Gastroesophageal sphincter (tissue), 4 donors: ENCODE data around the gene FTSJ1. TPM values are rescaled to one million over a fixed set of nuclear protein-coding genes. Genes with fewer than 3 reads are reported as not detected.

Experiments used
- ATAC-seq: fragments of 150-250 bp; one replicate; pipeline ENCODE4 v1.9.1; 2016; ENCODE audit warnings: mild to moderate bottlenecking, moderate library complexity
- H3K27ac ChIP-seq, 4 donors: fragments of 200-600 bp; sonication (generic) in 3 of 4; 1 replicate in 3 of 4; 2 replicates in 1 of 4; pipeline ENCODE4 v1.5.1; 2016 to 2019
- H3K27me3 ChIP-seq: fragments of 200-600 bp; sonication (generic); one replicate; pipeline ENCODE4 v1.5.1; 2019
- H3K36me3 ChIP-seq, 2 donors: fragments of 200-600 bp; sonication (generic); one replicate each; pipeline ENCODE4 v1.5.1; 2019; ENCODE audit warnings: control low read depth in 1 of 2
- H3K4me1 ChIP-seq, 3 donors: fragments of 200-600 bp; sonication (generic); 1 replicate in 2 of 3; 2 replicates in 1 of 3; pipeline ENCODE4 v1.5.1; 2016 to 2019; ENCODE audit warnings: control low read depth in 2 of 3
- H3K4me3 ChIP-seq, 2 donors: fragments of 200-600 bp; sonication (generic); one replicate each; pipeline ENCODE4 v1.5.1; 2019; ENCODE audit warnings: mild to moderate bottlenecking in 1 of 2, moderate library complexity in 1 of 2
- H3K9me3 ChIP-seq, 3 donors: fragments of 200-600 bp; sonication (generic); one replicate each; pipeline ENCODE4 v1.5.1; 2017 to 2019; ENCODE audit warnings: control low read depth in 2 of 3
- CTCF ChIP-seq, 4 experiments: fragments of 200-600 bp in 2 of 4; fragments of 450-650 bp in 2 of 4; sonication (generic) in 1 of 4; IDR thresholded peaks; one replicate each; pipeline ENCODE4 v1.5.1; 2017 to 2019; ENCODE audit warnings: antibody characterized with exemption in 4 of 4, mild to moderate bottlenecking in 2 of 4, moderate library complexity in 2 of 4
- EP300 ChIP-seq: sonication (generic); formaldehyde crosslinking; IDR thresholded peaks from one replicate; pipeline ENCODE4 v1.6.1; 2017; ENCODE audit warnings: antibody characterized with exemption, mild to moderate bottlenecking
- POLR2A ChIP-seq, 2 donors: fragments of 450-650 bp; IDR thresholded peaks; one replicate each; pipeline ENCODE4 v1.6.1; 2017; ENCODE audit warnings: antibody characterized with exemption in 2 of 2, mild to moderate bottlenecking in 2 of 2, moderate library complexity in 1 of 2
- POLR2AphosphoS5 ChIP-seq: sonication (generic); formaldehyde crosslinking; IDR thresholded peaks from one replicate; pipeline ENCODE4 v1.6.1; 2017; ENCODE audit warnings: antibody characterized with exemption
- WGBS, 2 donors: methylation state at CpG; one replicate each; pipeline ENCODE4 v1.1.5; 2018; ENCODE audit warnings: low coverage in 1 of 2; 5-methylcytosine and 5-hydroxymethylcytosine counted together
- total RNA-seq, 4 donors: library from RNA; depleted of rRNA; stranded (reverse); fragments of >200 nt; gene quantifications; one replicate each; pipeline ENCODE4 v1.1.0, GENCODE V29; 2016

FTSJ1 gene
- total RNA-seq, 4 donors from 2014 or later, result 31.1 to 43.0 (median 38.9) TPM

GRCh38 chrX:48471504-48471903 lies 4.5 kb upstream of the FTSJ1 start:
- Histone ChIP-seq H3K4me1 (peaks cover 0 to 28% (median 0%) of the 10 kb centered on the region in 3 donors), H3K9me3 (no peaks in the 10 kb centered on the region), H3K27me3 (peaks cover 7% of the 10 kb centered on the region), H3K27ac (no peak overlapping the region), H3K36me3 (no peaks in the 10 kb centered on the region), H3K4me3 (no peak overlapping the region)
- no peak for TF ChIP-seq POLR2AphosphoS5
- no peak for TF ChIP-seq EP300
- ATAC-seq, result no peak
- 73 to 100% methylated on average over 2 to 4 of the region's 8 CpGs for WGBS, 2 donors

GRCh38 chrX:48472225-48472624 lies 3.8 kb upstream of the FTSJ1 start:
- WGBS, 2 donors, result 40 to 62% methylated on average over 1 to 3 of the region's 9 CpGs
- Histone ChIP-seq H3K27ac (no peak overlapping the region), H3K36me3 (no peaks in the 10 kb centered on the region), H3K27me3 (peaks cover 6% of the 10 kb centered on the region), H3K4me1 (peaks cover 0 to 33% (median 0%) of the 10 kb centered on the region in 3 donors), H3K4me3 (no peak overlapping the region), H3K9me3 (no peaks in the 10 kb centered on the region)
- no peak for TF ChIP-seq POLR2AphosphoS5
- TF ChIP-seq CTCF (IDR thresholded peaks at IDR 0.05), result no peak
- no peak for TF ChIP-seq POLR2A (IDR thresholded peaks at IDR 0.05)
- no peak for TF ChIP-seq EP300
- ATAC-seq, result no peak

GRCh38 chrX:48472851-48473703 lies 2.9 kb upstream of the FTSJ1 start:
- 56 to 58% methylated on average over 4 to 9 of the region's 12 CpGs for WGBS, 2 donors
- Histone ChIP-seq H3K36me3 (no peaks in the 10 kb centered on the region), H3K27ac (no peak overlapping the region), H3K27me3 (no peaks in the 10 kb centered on the region), H3K9me3 (no peaks in the 10 kb centered on the region), H3K4me3 (no peak overlapping the region), H3K4me1 (peaks cover 0 to 33% (median 0%) of the 10 kb centered on the region in 3 donors)
- ATAC-seq, result no peak
- TF ChIP-seq CTCF (IDR thresholded peaks at IDR 0.05), result no peak
- no peak for TF ChIP-seq EP300
- TF ChIP-seq POLR2AphosphoS5, result no peak
- no peak for TF ChIP-seq POLR2A (IDR thresholded peaks at IDR 0.05)

- Histone ChIP-seq H3K9me3 (no peaks in the 10 kb centered on the region), H3K27ac (no peak overlapping the region), H3K27me3 (no peaks in the 10 kb centered on the region), H3K36me3 (peaks cover 0 to 5% of the 10 kb centered on the region in 2 donors), H3K4me1 (peaks cover 0 to 27% (median 0%) of the 10 kb centered on the region in 3 donors), H3K4me3 (no peak overlapping the region)
- 67 to 80% methylated on average over 1 to 3 of the region's 9 CpGs for WGBS, 2 donors
- no peak for ATAC-seq
- TF ChIP-seq POLR2A (IDR thresholded peaks at IDR 0.05), result no peak
- no peak for TF ChIP-seq EP300
- TF ChIP-seq CTCF (IDR thresholded peaks at IDR 0.05), result no peak
Measured at GRCh38 chrX:48473704-48473990, 2.4 kb upstream of the FTSJ1 start.

- H3K9me3 ChIP-seq, result no peaks in the 10 kb centered on the region
- H3K4me1 ChIP-seq, result peaks cover 0 to 22% (median 0%) of the 10 kb centered on the region in 3 donors
- H3K36me3 ChIP-seq, result peaks cover 0 to 6% of the 10 kb centered on the region in 2 donors
- 45 to 53% methylated on average over 3 of the region's 10 CpGs for WGBS, 2 donors
- H3K4me3 ChIP-seq, result no peak overlapping the region
- ATAC-seq, result no peak
- no peaks in the 10 kb centered on the region for H3K27me3 ChIP-seq
- H3K27ac ChIP-seq, result no peak overlapping the region
- TF ChIP-seq POLR2A (IDR thresholded peaks at IDR 0.05) (no peak), EP300 (no peak), POLR2AphosphoS5 (no peak), CTCF (IDR thresholded peaks at IDR 0.05) (no peak)
Measured at GRCh38 chrX:48474127-48474526, 1.9 kb upstream of the FTSJ1 start.
